NCI-H2029 treated with DMSO at 0.1 percent for 48 hours (cell line): ENCODE data around the gene CDK8.

Source experiments
- DNase-seq: peaks from one replicate; lab custom pipeline; 2025; lab: John Stamatoyannopoulos, UW

The CDK8 gene

DNA sequence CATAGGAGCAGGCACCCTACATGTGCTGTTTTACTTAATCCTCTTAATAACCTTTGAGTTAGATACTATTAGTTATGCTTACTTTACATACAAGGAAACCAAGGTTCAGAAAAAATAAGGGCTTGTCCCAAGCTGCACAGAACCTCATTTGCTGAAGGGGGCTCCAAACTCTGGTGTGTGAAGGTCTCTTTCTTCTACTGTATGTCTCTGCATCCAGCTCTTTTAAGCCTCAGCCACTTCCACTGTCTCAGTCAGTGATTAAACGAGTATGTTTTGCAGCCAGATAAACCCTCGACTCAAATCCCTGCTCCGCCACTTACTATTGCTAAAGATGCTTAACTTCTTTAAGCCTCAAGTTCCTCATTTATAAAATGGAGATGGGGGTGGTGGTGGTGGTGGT is 191.2 kb downstream of the CDK8 start:
- DNase-seq, result no peak

DNA sequence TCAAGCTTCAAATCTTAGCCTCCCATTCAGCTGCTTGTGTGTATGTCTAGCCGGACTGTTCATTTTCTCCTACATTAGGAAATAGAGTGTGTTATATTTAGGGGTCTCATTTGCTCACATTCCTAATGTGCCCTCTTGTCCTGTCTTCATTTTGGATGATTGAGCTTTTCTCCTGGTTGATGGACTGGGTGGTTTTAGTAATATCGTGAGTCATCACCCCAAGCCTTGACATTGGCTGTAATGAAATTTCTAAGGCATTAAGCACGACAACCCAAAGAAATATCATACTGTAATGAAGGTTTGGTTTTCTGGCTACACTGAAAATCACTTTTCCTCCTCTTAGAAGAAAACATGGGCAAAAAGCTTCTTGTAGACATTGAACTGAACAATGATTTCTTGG is 192.8 kb downstream of the CDK8 start:
- DNase-seq, result no peak

GRCh38 chr13:26448032-26448431 is 194.1 kb downstream of the CDK8 start:
- DNase-seq, result no peak

DNA sequence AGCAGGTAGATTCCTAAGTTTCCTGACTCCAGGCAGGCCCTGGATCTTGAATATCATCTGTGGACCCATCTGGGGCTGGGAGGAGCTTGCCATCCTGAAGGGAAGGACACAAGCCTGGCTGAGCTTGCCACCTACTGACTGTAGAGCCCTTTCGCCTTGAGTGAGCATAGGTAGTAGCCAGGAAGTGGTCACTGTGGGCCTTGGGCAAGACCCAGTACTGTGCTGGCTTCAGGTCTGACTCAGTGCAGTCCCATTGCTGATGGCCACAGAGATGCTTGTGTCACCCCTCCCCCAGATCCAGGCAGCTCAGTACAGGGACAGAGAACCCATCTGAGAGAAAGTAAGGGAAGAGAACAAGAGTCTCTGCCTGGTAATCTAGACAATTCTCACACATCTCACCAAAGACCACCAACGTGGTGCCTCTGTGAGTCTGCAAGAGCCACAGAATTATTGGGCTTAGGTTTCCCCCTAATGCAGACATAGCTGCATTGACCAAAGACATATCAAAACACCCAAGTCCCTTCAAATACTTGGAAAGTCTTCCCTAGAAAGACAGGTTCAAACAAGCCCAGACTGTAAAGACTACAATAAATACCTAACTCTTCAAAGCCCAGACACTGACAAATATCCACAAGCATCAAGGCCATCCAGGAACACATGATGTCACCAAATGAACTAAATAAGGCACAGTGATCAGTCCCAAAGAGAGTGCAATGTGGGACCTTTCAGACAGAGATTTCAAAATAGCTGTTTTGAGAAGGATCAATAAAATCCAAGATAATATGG is 195.3 kb downstream of the CDK8 start:
- no peak for DNase-seq
